SK-N-MC (cell line): ENCODE measurements around the gene CHD2.

ENCODE experiments used
- DNase-seq: peaks from one replicate; pipeline ENCODE4 v3.0.0-alpha.2; 2011; ENCODE audit warnings: low read depth, low spot score
- H3K27ac ChIP-seq: fragments of 200-600 bp; sonication (generic); 2 replicates; pipeline ENCODE4 v1.5.1; 2016; ENCODE audit warnings: mixed run types
- H3K36me3 ChIP-seq: fragments of 200-600 bp; sonication (generic); 2 replicates; pipeline ENCODE4 v1.6.1; 2017; ENCODE audit warnings: antibody characterized with exemption, low read length, mixed read lengths; ENCODE audit not compliant: insufficient read depth
- H3K4me3 ChIP-seq: fragments of 200-600 bp; sonication (generic); 2 replicates; pipeline ENCODE4 v1.5.1; 2016
- H3K9ac ChIP-seq: fragments of 200-600 bp; sonication (generic); 2 replicates; pipeline ENCODE4 v1.8.0; 2017; ENCODE audit warnings: mixed run types, mixed read lengths; ENCODE audit not compliant: insufficient read length
- H3K9me3 ChIP-seq: fragments of 200-600 bp; sonication (generic); 2 replicates; pipeline ENCODE4 v1.6.1; 2017; ENCODE audit warnings: low read depth, mild to moderate bottlenecking, antibody characterized with exemption, low read length, moderate library complexity, mixed read lengths
- EZH2 ChIP-seq: fragments of 200-600 bp; sonication (generic); IDR thresholded peaks from one replicate; pipeline ENCODE4 v1.6.1; 2017; ENCODE audit warnings: antibody characterized with exemption
- FOXP2 ChIP-seq: optimal IDR thresholded peaks from 2 replicates; pipeline ENCODE3; 2011; ENCODE audit warnings: mild to moderate bottlenecking, moderate library complexity; ENCODE audit not compliant: insufficient read depth; ENCODE audit errors: extremely low read length, control extremely low read depth
- POLR2AphosphoS5 ChIP-seq: IDR thresholded peaks from 2 replicates; pipeline ENCODE4 v1.6.1; 2012; ENCODE audit warnings: mild to moderate bottlenecking, low read depth, low read length, borderline replicate concordance

The CHD2 gene

GRCh38 chr15:92901995-92902394 lies 1.9 kb downstream of the CHD2 start:
- no peak for TF ChIP-seq EZH2
- TF ChIP-seq FOXP2: no peak
- no peak for TF ChIP-seq POLR2AphosphoS5
- no peak for DNase-seq
- peak overlapping the region; percentile 95 for H3K9ac ChIP-seq
- peak overlapping the region; percentile 100 for H3K27ac ChIP-seq
- peak overlapping the region; percentile 91 for H3K4me3 ChIP-seq
- H3K9me3 ChIP-seq: no peaks in the 10 kb centered on the region
- peaks cover 63% of the 10 kb centered on the region for H3K36me3 ChIP-seq

GRCh38 chr15:92902737-92903593 lies 2.8 kb downstream of the CHD2 start:
- no peak for DNase-seq
- Histone ChIP-seq H3K9me3 (no peaks in the 10 kb centered on the region), H3K9ac (peak overlapping the region; percentile 95), H3K4me3 (peak overlapping the region; percentile 91), H3K36me3 (peaks cover 53% of the 10 kb centered on the region), H3K27ac (peak overlapping the region; percentile 100)
- TF ChIP-seq EZH2: no peak
- TF ChIP-seq POLR2AphosphoS5: peak; percentile 41; the same call in 1 of the 2 replicates

GRCh38 chr15:92903631-92903965 lies 3.5 kb downstream of the CHD2 start:
- no peak for DNase-seq
- peak overlapping the region; percentile 91 for H3K4me3 ChIP-seq

GRCh38 chr15:92903966-92904721 lies 4.0 kb downstream of the CHD2 start:
- peak overlapping the region; percentile 97 for H3K9ac ChIP-seq
- DNase-seq: peak; percentile 95
- no peaks in the 10 kb centered on the region for H3K9me3 ChIP-seq
- H3K36me3 ChIP-seq: peaks cover 49% of the 10 kb centered on the region
- TF ChIP-seq EZH2: no peak
- TF ChIP-seq POLR2AphosphoS5: peak; percentile 93
- peak; percentile 98 for TF ChIP-seq FOXP2
- peak overlapping the region; percentile 100 for H3K27ac ChIP-seq
- H3K4me3 ChIP-seq: peak overlapping the region; percentile 92

More at GRCh38 chr15:92903631-92903965, 3.5 kb downstream of the CHD2 start:
- Histone ChIP-seq H3K27ac (peak overlapping the region; percentile 100), H3K36me3 (peaks cover 51% of the 10 kb centered on the region), H3K9me3 (no peaks in the 10 kb centered on the region), H3K9ac (peak overlapping the region; percentile 95)
- TF ChIP-seq FOXP2: no peak
- TF ChIP-seq POLR2AphosphoS5: no peak

GRCh38 chr15:92904722-92905571 lies 4.8 kb downstream of the CHD2 start:
- peaks cover 53% of the 10 kb centered on the region for H3K36me3 ChIP-seq
- no peaks in the 10 kb centered on the region for H3K9me3 ChIP-seq
- TF ChIP-seq FOXP2 (no peak), POLR2AphosphoS5 (no peak), EZH2 (no peak)
- DNase-seq: no peak
- peak overlapping the region; percentile 92 for H3K4me3 ChIP-seq
- peak overlapping the region; percentile 96 for H3K27ac ChIP-seq
- H3K9ac ChIP-seq: peak overlapping the region; percentile 97

- H3K36me3 ChIP-seq: peaks cover 59% of the 10 kb centered on the region
- H3K9ac ChIP-seq: peak overlapping the region; percentile 97
- TF ChIP-seq FOXP2 (no peak), EZH2 (no peak), POLR2AphosphoS5 (no peak)
- DNase-seq: no peak
- peak overlapping the region; percentile 96 for H3K27ac ChIP-seq
- H3K4me3 ChIP-seq: peak overlapping the region; percentile 92
- H3K9me3 ChIP-seq: no peaks in the 10 kb centered on the region
Observed at GRCh38 chr15:92906020-92906419, 5.9 kb downstream of the CHD2 start.

- peak overlapping the region; percentile 97 for H3K9ac ChIP-seq
- peak overlapping the region; percentile 96 for H3K27ac ChIP-seq
- H3K9me3 ChIP-seq: no peaks in the 10 kb centered on the region
- peaks cover 56% of the 10 kb centered on the region for H3K36me3 ChIP-seq
- TF ChIP-seq POLR2AphosphoS5 (no peak), EZH2 (no peak), FOXP2 (no peak)
- H3K4me3 ChIP-seq: peak overlapping the region; percentile 92
- DNase-seq: no peak
Observed at GRCh38 chr15:92906563-92907081, 6.5 kb downstream of the CHD2 start.

GRCh38 chr15:92907229-92907628 lies 7.1 kb downstream of the CHD2 start:
- no peak for DNase-seq
- peak overlapping the region; percentile 92 for H3K4me3 ChIP-seq
- peak overlapping the region; percentile 97 for H3K9ac ChIP-seq
- peak overlapping the region; percentile 96 for H3K27ac ChIP-seq
- peaks cover 50% of the 10 kb centered on the region for H3K36me3 ChIP-seq
- TF ChIP-seq EZH2 (no peak), FOXP2 (no peak), POLR2AphosphoS5 (no peak)
- no peaks in the 10 kb centered on the region for H3K9me3 ChIP-seq
